ENCODE measurements around the gene OPHN1.

DNA sequence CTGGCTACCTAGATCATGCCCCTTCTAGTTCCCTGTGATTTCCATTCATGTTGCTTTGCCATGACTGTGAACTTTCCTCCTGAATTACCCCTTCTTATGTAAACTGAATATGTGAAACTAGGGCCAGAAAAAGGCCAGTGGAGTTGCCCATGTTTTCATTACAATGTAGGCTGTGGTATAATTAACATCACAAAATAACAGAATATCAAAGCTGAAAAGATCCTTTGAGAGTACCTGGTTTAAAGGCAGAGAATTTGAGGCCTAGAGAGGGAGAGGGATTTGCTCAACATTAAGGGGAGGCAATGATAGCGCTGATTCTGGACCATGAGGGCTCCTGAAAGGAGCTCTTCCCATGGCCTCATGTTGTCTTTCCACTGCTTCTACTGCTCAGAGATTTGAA lies 392.2 kb downstream of the OPHN1 start:
- TF ChIP-seq POLR2A (IDR thresholded peaks at IDR 0.05): no peak
- TF ChIP-seq, protein P1, sequence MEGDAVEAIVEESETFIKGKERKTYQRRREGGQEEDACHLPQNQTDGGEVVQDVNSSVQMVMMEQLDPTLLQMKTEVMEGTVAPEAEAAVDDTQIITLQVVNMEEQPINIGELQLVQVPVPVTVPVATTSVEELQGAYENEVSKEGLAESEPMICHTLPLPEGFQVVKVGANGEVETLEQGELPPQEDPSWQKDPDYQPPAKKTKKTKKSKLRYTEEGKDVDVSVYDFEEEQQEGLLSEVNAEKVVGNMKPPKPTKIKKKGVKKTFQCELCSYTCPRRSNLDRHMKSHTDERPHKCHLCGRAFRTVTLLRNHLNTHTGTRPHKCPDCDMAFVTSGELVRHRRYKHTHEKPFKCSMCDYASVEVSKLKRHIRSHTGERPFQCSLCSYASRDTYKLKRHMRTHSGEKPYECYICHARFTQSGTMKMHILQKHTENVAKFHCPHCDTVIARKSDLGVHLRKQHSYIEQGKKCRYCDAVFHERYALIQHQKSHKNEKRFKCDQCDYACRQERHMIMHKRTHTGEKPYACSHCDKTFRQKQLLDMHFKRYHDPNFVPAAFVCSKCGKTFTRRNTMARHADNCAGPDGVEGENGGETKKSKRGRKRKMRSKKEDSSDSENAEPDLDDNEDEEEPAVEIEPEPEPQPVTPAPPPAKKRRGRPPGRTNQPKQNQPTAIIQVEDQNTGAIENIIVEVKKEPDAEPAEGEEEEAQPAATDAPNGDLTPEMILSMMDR (IDR thresholded peaks at IDR 0.05): no peak

All from adrenal gland (tissue), 5 donors.